OCI-LY7 (cell line): ENCODE measurements around the gene ZFYVE28. TPM values are rescaled to one million over a fixed set of nuclear protein-coding genes. Genes with fewer than 3 reads are reported as not detected.
"Not testable (repeated sequence)": the region's sequence is repeated elsewhere in the genome, so short reads cannot be mapped to it uniquely, and the experiment has no call there.

ENCODE experiments used
- BruUV-seq: library from RNA; stranded (reverse); fragments of 400-500 nt; replicated peaks from 2 replicates; lab custom pipeline; 2021; lab: Mats Ljungman, UMichigan
- CTCF ChIA-PET: fragments of 300-600 bp; sonication (Branson Sonifier 250); formaldehyde crosslinking; loops from one replicate; lab custom pipeline; 2022; ENCODE audit warnings: antibody characterized with exemption; ENCODE audit not compliant: unreplicated experiment; lab: Charles Lee
- POLR2A ChIA-PET: fragments of 300-600 bp; sonication (Branson Sonifier 250); formaldehyde crosslinking; loops from one replicate; lab custom pipeline; 2022; ENCODE audit warnings: antibody characterized with exemption; lab: Charles Lee
- DNase-seq: peaks from one replicate; pipeline ENCODE4 v3.0.0-alpha.2; 2015; ENCODE audit warnings: low spot score
- H2AFZ ChIP-seq: fragments of 200-600 bp; sonication (generic), shearing (Covaris generic); 2 replicates; pipeline ENCODE4 v1.6.1; 2014; ENCODE audit warnings: mild to moderate bottlenecking, antibody characterized with exemption, low read length, moderate library complexity
- H3K27ac ChIP-seq: fragments of 200-600 bp; sonication (generic); 2 replicates; pipeline ENCODE4 v1.5.1; 2014; ENCODE audit warnings: mixed run types, low read depth, mild to moderate bottlenecking, moderate library complexity, low read length, inconsistent platforms; ENCODE audit not compliant: poor library complexity, severe bottlenecking
- H3K36me3 ChIP-seq: fragments of 200-600 bp; sonication (generic); 2 replicates; pipeline ENCODE4 v1.6.1; 2014; ENCODE audit warnings: mild to moderate bottlenecking, antibody characterized with exemption, low read length, moderate library complexity, mixed read lengths; ENCODE audit not compliant: insufficient read depth
- H3K4me1 ChIP-seq: fragments of 200-600 bp; sonication (generic); 2 replicates; pipeline ENCODE4 v1.5.1; 2014; ENCODE audit warnings: mild to moderate bottlenecking, low read length; ENCODE audit not compliant: insufficient read depth, poor library complexity, severe bottlenecking
- H3K4me2 ChIP-seq: fragments of 200-600 bp; sonication (generic); 2 replicates; pipeline ENCODE4 v1.6.1; 2014; ENCODE audit warnings: mild to moderate bottlenecking, low read length
- H3K4me3 ChIP-seq: fragments of 200-600 bp; sonication (generic); 2 replicates; pipeline ENCODE4 v1.5.1; 2014; ENCODE audit warnings: mild to moderate bottlenecking, low read depth, low read length; ENCODE audit not compliant: poor library complexity, severe bottlenecking
- H3K79me2 ChIP-seq: fragments of 200-600 bp; sonication (generic); 2 replicates; pipeline ENCODE4 v1.6.1; 2016; ENCODE audit warnings: low read depth, mild to moderate bottlenecking, low read length, moderate library complexity, mixed read lengths; ENCODE audit not compliant: insufficient read depth
- H3K9me2 ChIP-seq: fragments of 200-600 bp; sonication (generic); 2 replicates; pipeline ENCODE4 v1.6.1; 2016; ENCODE audit warnings: mild to moderate bottlenecking, low read length, mixed read lengths; ENCODE audit not compliant: insufficient read depth
- H3K9me3 ChIP-seq: fragments of 200-600 bp; sonication (generic); 2 replicates; pipeline ENCODE4 v1.6.1; 2014; ENCODE audit warnings: mild to moderate bottlenecking, mixed run types, low read length, mixed read lengths
- H4K20me1 ChIP-seq: fragments of 200-600 bp; sonication (generic); 2 replicates; pipeline ENCODE4 v1.6.1; 2014; ENCODE audit warnings: mild to moderate bottlenecking, antibody characterized with exemption, low read length, moderate library complexity, mixed read lengths; ENCODE audit not compliant: insufficient read depth
- EZH2phosphoT487 ChIP-seq: fragments of 200-600 bp; sonication (generic); IDR thresholded peaks from 2 replicates; pipeline ENCODE4 v1.6.1; 2018; ENCODE audit warnings: low read depth, borderline replicate concordance, mild to moderate bottlenecking, mixed run types, antibody characterized with exemption, low read length, moderate library complexity, mixed read lengths
- intact Hi-C: fragments of 100-400 bp; cut with micrococcal nuclease; formaldehyde crosslinking; loops from one replicate; pipeline ENCODE4 v1.10.0; 2022; ENCODE audit not compliant: unreplicated experiment
- total RNA-seq, 2 experiments: library from RNA; depleted of rRNA in 1 of 2; stranded (reverse); fragments of >200 nt in 1 of 2; shearing (Covaris generic) in 1 of 2; gene quantifications; 2 replicates each; pipeline ENCODE4 v1.2.3, GENCODE V29; 2014 to 2022
- TF ChIP-seq, protein P1 (sequence below): fragments of 200-600 bp; sonication (generic); conservative IDR thresholded peaks from 2 replicates; pipeline ENCODE4 v1.5.1; 2014; ENCODE audit warnings: mild to moderate bottlenecking, antibody characterized with exemption, low read length, moderate library complexity, mixed read lengths

ZFYVE28 gene
- total RNA-seq, 2 experiments from 2014 or later: 0.32 TPM; not detected in 1

DNA sequence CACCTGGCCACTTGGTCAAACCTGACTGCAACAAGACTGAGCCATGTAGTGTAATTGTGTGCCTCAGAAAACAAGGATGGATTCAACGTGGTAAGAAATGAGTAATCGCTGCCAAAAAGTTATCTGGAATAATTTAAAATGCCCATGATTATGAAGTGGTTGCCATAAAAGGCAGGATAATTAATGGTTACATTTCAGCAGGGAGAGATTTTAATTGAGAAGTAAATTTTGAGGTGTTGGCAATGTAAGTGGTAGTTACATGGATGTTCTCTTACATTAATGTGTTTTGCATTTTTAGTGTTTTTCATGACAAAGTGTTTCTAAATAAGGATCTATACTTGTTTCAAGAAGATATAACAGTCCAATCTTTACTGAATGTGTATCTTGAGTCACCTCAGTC is 192.2 kb downstream of the ZFYVE28 start:
- intact Hi-C loops: no loop called here
- BruUV-seq: no TSS peak
- TF ChIP-seq EZH2phosphoT487: no peak
- TF ChIP-seq, protein P1, sequence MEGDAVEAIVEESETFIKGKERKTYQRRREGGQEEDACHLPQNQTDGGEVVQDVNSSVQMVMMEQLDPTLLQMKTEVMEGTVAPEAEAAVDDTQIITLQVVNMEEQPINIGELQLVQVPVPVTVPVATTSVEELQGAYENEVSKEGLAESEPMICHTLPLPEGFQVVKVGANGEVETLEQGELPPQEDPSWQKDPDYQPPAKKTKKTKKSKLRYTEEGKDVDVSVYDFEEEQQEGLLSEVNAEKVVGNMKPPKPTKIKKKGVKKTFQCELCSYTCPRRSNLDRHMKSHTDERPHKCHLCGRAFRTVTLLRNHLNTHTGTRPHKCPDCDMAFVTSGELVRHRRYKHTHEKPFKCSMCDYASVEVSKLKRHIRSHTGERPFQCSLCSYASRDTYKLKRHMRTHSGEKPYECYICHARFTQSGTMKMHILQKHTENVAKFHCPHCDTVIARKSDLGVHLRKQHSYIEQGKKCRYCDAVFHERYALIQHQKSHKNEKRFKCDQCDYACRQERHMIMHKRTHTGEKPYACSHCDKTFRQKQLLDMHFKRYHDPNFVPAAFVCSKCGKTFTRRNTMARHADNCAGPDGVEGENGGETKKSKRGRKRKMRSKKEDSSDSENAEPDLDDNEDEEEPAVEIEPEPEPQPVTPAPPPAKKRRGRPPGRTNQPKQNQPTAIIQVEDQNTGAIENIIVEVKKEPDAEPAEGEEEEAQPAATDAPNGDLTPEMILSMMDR: no peak
- ChIA-PET POLR2A (interaction anchor here (0.6 kb wide), 1 partner anchor 29 kb away, joined by 4 read pairs; no protein-coding TSS in a partner anchor), CTCF (interaction anchor here (0.6 kb wide), 1 partner anchor 68 kb away, joined by 3 read pairs; no protein-coding TSS in a partner anchor)
- Histone ChIP-seq H3K4me1 (no peaks in the 10 kb centered on the region), H3K4me2 (no peak overlapping the region), H3K9me2 (no peaks in the 10 kb centered on the region), H4K20me1 (no peaks in the 10 kb centered on the region), H3K36me3 (peaks cover 34% of the 10 kb centered on the region), H3K79me2 (no peaks in the 10 kb centered on the region), H3K4me3 (no peak overlapping the region), H2AFZ (no peak overlapping the region), H3K9me3 (no peaks in the 10 kb centered on the region), H3K27ac (no peak overlapping the region)
- DNase-seq: no peak

GRCh38 chr4:2222838-2223237 is 195.6 kb downstream of the ZFYVE28 start:
- H3K4me1 ChIP-seq: no peaks in the 10 kb centered on the region
- H4K20me1 ChIP-seq: no peaks in the 10 kb centered on the region
- H3K79me2 ChIP-seq: no peaks in the 10 kb centered on the region
- H3K9me3 ChIP-seq: no peaks in the 10 kb centered on the region
- intact Hi-C loops: no loop called here
- H3K36me3 ChIP-seq: peaks cover 21% of the 10 kb centered on the region
- H3K27ac ChIP-seq: no peak overlapping the region
- TF ChIP-seq, protein P1: no peak
- TF ChIP-seq EZH2phosphoT487: no peak
- no peaks in the 10 kb centered on the region for H3K9me2 ChIP-seq
- no peak overlapping the region for H3K4me2 ChIP-seq
- no peak overlapping the region for H3K4me3 ChIP-seq
- H2AFZ ChIP-seq: no peak overlapping the region
- ChIA-PET POLR2A (interaction anchor here (0.5 kb wide), 1 partner anchor 246 kb away, joined by 3 read pairs; no protein-coding TSS in a partner anchor), CTCF (interaction anchor here (0.6 kb wide), 2 partner anchors 56 to 67 kb away, joined by 3 read pairs; no protein-coding TSS in a partner anchor)
- DNase-seq: no peak
- no TSS peak for BruUV-seq

DNA sequence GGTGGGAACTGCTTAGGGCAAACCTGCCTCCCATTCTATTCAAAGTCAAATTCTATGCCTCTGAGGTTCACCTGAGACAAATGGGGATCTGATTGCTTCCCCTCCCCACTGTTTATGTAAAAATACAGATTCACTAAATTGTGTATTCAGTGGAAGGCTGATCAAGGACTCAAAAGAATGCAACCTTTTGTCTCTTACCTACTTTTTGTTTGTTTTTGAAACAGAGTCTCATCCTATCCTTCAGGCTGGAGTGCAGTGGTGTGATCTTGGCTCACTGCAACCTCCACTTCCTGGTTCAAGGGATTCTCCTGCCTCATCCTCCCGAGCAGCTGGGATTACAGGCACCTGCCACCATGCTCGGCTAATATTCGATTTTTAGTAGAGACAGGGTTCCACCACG is 197.1 kb downstream of the ZFYVE28 start:
- H3K36me3 ChIP-seq: peaks cover 12% of the 10 kb centered on the region; the same call in 1 of the 2 replicates
- H2AFZ ChIP-seq, intact Hi-C loops, H3K79me2 ChIP-seq, CTCF ChIA-PET, H3K9me2 ChIP-seq, H3K27ac ChIP-seq, H4K20me1 ChIP-seq, DNase-seq, H3K4me3 ChIP-seq, H3K4me1 ChIP-seq, H3K4me2 ChIP-seq, H3K9me3 ChIP-seq, BruUV-seq, POLR2A ChIA-PET: not testable (repeated sequence)
